H9 (cell line): Measurements from ENCODE around the gene OPN5. TPM values are rescaled to one million over a fixed set of nuclear protein-coding genes. Genes with fewer than 3 reads are reported as not detected.

Experiments
- DNase-seq: peaks from one replicate; pipeline ENCODE4 v3.0.0-alpha.2; 2017
- H2AFZ ChIP-seq: one replicate; pipeline ENCODE4 v1.6.1; 2013; ENCODE audit warnings: mild to moderate bottlenecking, low read length, control low read depth, moderate library complexity
- H2AK5ac ChIP-seq: 2 replicates; pipeline ENCODE4 v1.6.1; 2013; ENCODE audit warnings: low read length, control low read depth, mixed read lengths; ENCODE audit not compliant: insufficient read length
- H2BK120ac ChIP-seq: one replicate; pipeline ENCODE4 v1.6.1; 2013; ENCODE audit warnings: low read depth, mild to moderate bottlenecking, low read length, control low read depth, inconsistent platforms; ENCODE audit not compliant: poor library complexity, severe bottlenecking
- H2BK12ac ChIP-seq: 2 replicates; pipeline ENCODE4 v1.6.1; 2013; ENCODE audit warnings: low read length, control low read depth, mixed read lengths, low read depth; ENCODE audit not compliant: insufficient read length
- H2BK15ac ChIP-seq: 2 replicates; pipeline ENCODE4 v1.6.1; 2013; ENCODE audit warnings: low read depth, low read length, control low read depth
- H2BK20ac ChIP-seq: one replicate; pipeline ENCODE4 v1.6.1; 2013; ENCODE audit warnings: low read depth, mild to moderate bottlenecking, low read length, control low read depth, inconsistent platforms; ENCODE audit not compliant: poor library complexity, severe bottlenecking
- H2BK5ac ChIP-seq: 2 replicates; pipeline ENCODE4 v1.6.1; 2013; ENCODE audit warnings: low read length, control low read depth, mixed read lengths; ENCODE audit not compliant: insufficient read length
- H3K14ac ChIP-seq: 2 replicates; pipeline ENCODE4 v1.6.1; 2013; ENCODE audit warnings: low read length, control low read depth; ENCODE audit not compliant: insufficient read depth
- H3K18ac ChIP-seq: 2 replicates; pipeline ENCODE4 v1.6.1; 2013; ENCODE audit warnings: low read depth, mild to moderate bottlenecking, mixed read lengths, low read length, control low read depth; ENCODE audit not compliant: insufficient read length
- H3K23ac ChIP-seq: 2 replicates; pipeline ENCODE4 v1.6.1; 2013; ENCODE audit warnings: low read length, control low read depth, mixed read lengths, low read depth; ENCODE audit not compliant: insufficient read length
- H3K23me2 ChIP-seq: 2 replicates; pipeline ENCODE4 v1.6.1; 2013; ENCODE audit warnings: low read depth, mild to moderate bottlenecking, mixed read lengths, low read length, control low read depth; ENCODE audit not compliant: insufficient read length, poor library complexity, severe bottlenecking
- H3K27ac ChIP-seq: 2 replicates; pipeline ENCODE4 v1.5.1; 2013; ENCODE audit warnings: low read length, control low read depth, mixed read lengths, low read depth; ENCODE audit not compliant: insufficient read length
- H3K27me3 ChIP-seq: 2 replicates; pipeline ENCODE4 v1.6.1; 2013; ENCODE audit warnings: low read length, control low read depth, inconsistent platforms; ENCODE audit not compliant: insufficient read depth
- H3K4ac ChIP-seq: 2 replicates; pipeline ENCODE4 v1.6.1; 2013; ENCODE audit warnings: low read depth, mild to moderate bottlenecking, control low read depth, inconsistent platforms, low read length, moderate library complexity
- H3K4me1 ChIP-seq: 2 replicates; pipeline ENCODE4 v1.6.1; 2013; ENCODE audit warnings: low read length, control low read depth, inconsistent platforms; ENCODE audit not compliant: insufficient read depth
- H3K4me2 ChIP-seq: 2 replicates; pipeline ENCODE4 v1.6.1; 2013; ENCODE audit warnings: low read length, control low read depth, mixed read lengths; ENCODE audit not compliant: insufficient read length, insufficient read depth
- H3K56ac ChIP-seq: 2 replicates; pipeline ENCODE4 v1.6.1; 2013; ENCODE audit warnings: low read depth, mild to moderate bottlenecking, mixed read lengths, low read length, control low read depth; ENCODE audit not compliant: insufficient read length
- H3K79me1 ChIP-seq: 2 replicates; pipeline ENCODE4 v1.6.1; 2013; ENCODE audit warnings: low read depth, mild to moderate bottlenecking, moderate library complexity, low read length, control low read depth, inconsistent platforms; ENCODE audit not compliant: insufficient read depth, poor library complexity, severe bottlenecking
- H3K79me2 ChIP-seq: 2 replicates; pipeline ENCODE4 v1.6.1; 2013; ENCODE audit warnings: low read length, control low read depth, inconsistent platforms; ENCODE audit not compliant: insufficient read depth
- H3K9ac ChIP-seq: 2 replicates; pipeline ENCODE4 v1.6.1; 2013; ENCODE audit warnings: low read length, control low read depth, mixed read lengths; ENCODE audit not compliant: insufficient read length; ENCODE audit errors: extremely low read depth
- H3K9me3 ChIP-seq: one replicate; pipeline ENCODE4 v1.6.1; 2013; ENCODE audit warnings: low read depth, low read length, inconsistent platforms; ENCODE audit not compliant: control insufficient read depth
- H3T11ph ChIP-seq: one replicate; pipeline ENCODE4 v1.6.1; 2013; ENCODE audit warnings: mild to moderate bottlenecking, low read length, control low read depth, inconsistent platforms
- H4K20me1 ChIP-seq: one replicate; pipeline ENCODE4 v1.6.1; 2013; ENCODE audit not compliant: control insufficient read depth, insufficient read length, insufficient read depth
- H4K5ac ChIP-seq: 2 replicates; pipeline ENCODE4 v1.6.1; 2013; ENCODE audit warnings: low read depth, mild to moderate bottlenecking, mixed read lengths, low read length, control low read depth; ENCODE audit not compliant: insufficient read length
- H4K8ac ChIP-seq: replicated peaks from 2 replicates; pipeline ENCODE4 v1.6.1; 2013; ENCODE audit warnings: low read length, control low read depth, mixed read lengths, low read depth; ENCODE audit not compliant: insufficient read length
- H4K91ac ChIP-seq: 2 replicates; pipeline ENCODE4 v1.6.1; 2013; ENCODE audit warnings: low read depth, mild to moderate bottlenecking, moderate library complexity, mixed read lengths, low read length, control low read depth; ENCODE audit not compliant: insufficient read length
- H3K27ac Mint-ChIP-seq, 3 experiments: 2 replicates in 2 of 3; 3 replicates in 1 of 3; pipeline ENCODE4 v1.8.0; 2020 to 2021; ENCODE audit warnings: mixed read lengths in 3 of 3, mild to moderate bottlenecking in 1 of 3, moderate library complexity in 1 of 3
- H3K27me3 Mint-ChIP-seq: 2 replicates; pipeline ENCODE4 v1.8.0; 2021; ENCODE audit warnings: low read depth, mild to moderate bottlenecking, moderate library complexity, mixed read lengths
- H3K36me3 Mint-ChIP-seq, 3 experiments: 2 replicates in 2 of 3; 3 replicates in 1 of 3; pipeline ENCODE4 v1.8.0; 2020 to 2021; ENCODE audit warnings: low read depth in 3 of 3, mixed read lengths in 3 of 3; ENCODE audit not compliant: insufficient read depth in 1 of 3
- H3K4me1 Mint-ChIP-seq, 2 experiments: 2 replicates each; pipeline ENCODE4 v1.8.0; 2020; ENCODE audit warnings: mixed read lengths in 2 of 2
- H3K4me3 Mint-ChIP-seq, 2 experiments: 2 replicates in 1 of 2; 3 replicates in 1 of 2; pipeline ENCODE4 v1.8.0; 2020 to 2021; ENCODE audit warnings: mild to moderate bottlenecking in 2 of 2, mixed read lengths in 2 of 2, moderate library complexity in 1 of 2
- H3K9me3 Mint-ChIP-seq, 2 experiments: 2 replicates in 1 of 2; 3 replicates in 1 of 2; pipeline ENCODE4 v1.8.0; 2020; ENCODE audit warnings: mild to moderate bottlenecking in 2 of 2, mixed read lengths in 2 of 2, moderate library complexity in 1 of 2
- CTCF ChIP-seq: fragments of 200-600 bp; sonication (generic); conservative IDR thresholded peaks from 3 replicates; pipeline ENCODE4 v1.8.0; 2021; ENCODE audit warnings: antibody characterized with exemption, mild to moderate bottlenecking
- WGBS: extraction: QIAGEN DNeasy Blood & Tissue Kit; methylation state at CpG from one replicate; pipeline ENCODE4 v1.1.7; 2013; ENCODE audit warnings: missing lambda C conversion rate, low lambda C conversion rate, mixed read lengths; ENCODE audit not compliant: insufficient read length; ENCODE audit errors: extremely low coverage; 5-methylcytosine and 5-hydroxymethylcytosine counted together
- long read RNA-seq: library from polyadenylated mRNA; unstranded; transcript quantifications from one replicate; pipeline ENCODE4 v2.0.0, GENCODE V29; 2020
- total RNA-seq: library from RNA; stranded (reverse); gene quantifications from 2 replicates; pipeline ENCODE4 v1.2.1, GENCODE V29; 2021

Gene OPN5
- not detected in 2 replicates for total RNA-seq
- long read RNA-seq: 0 reads

- DNase-seq: no peak
- H3K4me1 Mint-ChIP-seq: peaks cover 12% of the 10 kb centered on the region in 2 experiments
- peaks cover 17% of the 10 kb centered on the region for H3K27me3 Mint-ChIP-seq
- H3K4me1 ChIP-seq: no peaks in the 10 kb centered on the region
- no peak within 1 kb of the TSS for H3K4ac ChIP-seq
- no peaks in the 10 kb centered on the region for H3K79me1 ChIP-seq
- peak within 1 kb of the TSS in 1 of 3 experiments; percentile 8; a peak in 2 of 7 replicates for H3K27ac Mint-ChIP-seq
- H3K23ac ChIP-seq: no peak within 1 kb of the TSS
- no peak within 1 kb of the TSS for H3K14ac ChIP-seq
- no peak within 1 kb of the TSS for H2BK20ac ChIP-seq
- no peak within 1 kb of the TSS for H3K56ac ChIP-seq
- WGBS: no CpG with 5 or more reads among the region's 8 CpGs
- no peak within 1 kb of the TSS for H2BK15ac ChIP-seq
- no peak within 1 kb of the TSS for H3K27ac ChIP-seq
- no peaks in the 10 kb centered on the region for H3K9me3 Mint-ChIP-seq
- no peak within 1 kb of the TSS for H3K4me3 Mint-ChIP-seq
- no peak within 1 kb of the TSS for H2AFZ ChIP-seq
- H4K91ac ChIP-seq: no peak within 1 kb of the TSS
- no peaks in the 10 kb centered on the region for H4K20me1 ChIP-seq
- H3K9me3 ChIP-seq: no peaks in the 10 kb centered on the region
- no peak within 1 kb of the TSS for H3K4me2 ChIP-seq
- H2BK12ac ChIP-seq: no peak within 1 kb of the TSS
- no peaks in the 10 kb centered on the region for H3K23me2 ChIP-seq
- no peak for TF ChIP-seq CTCF
- H3K9ac ChIP-seq: no peak within 1 kb of the TSS
- no peak within 1 kb of the TSS for H2AK5ac ChIP-seq
- H2BK120ac ChIP-seq: no peak within 1 kb of the TSS
- no peak within 1 kb of the TSS for H4K8ac ChIP-seq
- no peaks in the 10 kb centered on the region for H3K79me2 ChIP-seq
- no peaks in the 10 kb centered on the region for H3K27me3 ChIP-seq
- H3K18ac ChIP-seq: no peak within 1 kb of the TSS
- H3T11ph ChIP-seq: no peak within 1 kb of the TSS
- no peak within 1 kb of the TSS for H2BK5ac ChIP-seq
- no peak within 1 kb of the TSS for H4K5ac ChIP-seq
- H3K36me3 Mint-ChIP-seq: no peaks in the 10 kb centered on the region
These were observed at the start of gene OPN5 for GRCh38 chr6:47781732-47782131. Gene OPN5, plus strand, starts transcription at chr6:47782032. Its CDS starts 35 bp downstream, at chr6:47782067.
